ENCODE data around the gene PRKRA.
"Not testable (repeated sequence)": the region's sequence is repeated elsewhere in the genome, so short reads cannot be mapped to it uniquely, and the experiment has no call there.

PRKRA gene

DNA sequence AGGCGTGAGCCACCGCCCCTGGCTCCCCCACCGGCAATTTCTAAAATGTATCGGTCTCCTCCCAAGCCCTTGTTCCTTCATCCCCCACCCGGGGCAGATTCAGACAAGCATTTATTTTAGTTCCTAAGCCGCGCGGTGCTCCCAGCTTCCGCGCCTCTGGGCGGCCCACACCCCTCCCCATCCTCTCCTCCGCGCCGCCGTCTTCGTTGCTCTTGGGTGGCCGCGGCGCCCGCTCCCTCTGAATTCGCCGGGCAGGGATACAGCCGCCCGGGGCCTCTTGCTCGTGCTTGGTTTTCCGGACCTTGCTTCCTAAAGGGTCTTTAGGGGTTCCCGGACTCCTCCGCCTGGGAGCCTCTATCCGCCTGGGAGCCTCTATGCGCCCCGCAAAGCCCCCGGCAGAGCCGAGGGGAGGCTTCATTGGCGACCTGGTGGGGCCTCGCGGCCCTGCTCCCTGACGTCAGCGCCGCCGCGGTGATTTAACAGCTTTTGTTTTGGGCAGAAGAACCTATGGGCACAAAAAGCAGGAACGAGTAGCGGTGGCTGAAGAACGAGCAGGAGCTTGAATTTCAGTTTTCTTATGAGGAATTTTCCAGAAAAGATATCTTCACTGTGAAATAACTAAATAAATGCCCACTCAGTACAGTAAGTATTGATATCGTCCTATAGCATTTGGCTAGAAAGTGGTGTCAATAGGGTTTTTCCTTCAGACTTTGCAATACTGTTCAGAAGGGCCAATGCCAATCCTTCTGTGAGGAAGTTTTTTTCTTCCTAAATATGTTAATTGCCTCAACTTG lies 37.3 kb downstream of the PRKRA start:
- no peaks in the 10 kb centered on the region for H3K36me3 ChIP-seq (ENCODE audit: control insufficient read depth, low read length)
- H3K27me3 ChIP-seq (ENCODE audit: control insufficient read depth, low read length), result no peaks in the 10 kb centered on the region
- H3K27ac ChIP-seq (ENCODE audit: low read depth, low read length), result peak overlapping the region; percentile 7; the same call in 1 of the 2 replicates
- H3F3A ChIP-seq (ENCODE audit: control insufficient read depth, insufficient read depth), result no peaks in the 10 kb centered on the region
- H3K4me3 ChIP-seq (ENCODE audit: low read length), result peak overlapping the region; percentile 77
- no peaks in the 10 kb centered on the region for H4K20me1 ChIP-seq (ENCODE audit: control insufficient read depth, insufficient read depth, low read depth, low read length)
- peaks cover 15% of the 10 kb centered on the region for H3K4me1 ChIP-seq (ENCODE audit: control insufficient read depth, low read length)
- peak overlapping the region; percentile 73 for H3K4me2 ChIP-seq (ENCODE audit: low read length)
- H3K9me2 ChIP-seq (replicated peaks; ENCODE audit: control insufficient read depth, low read length), result no peaks in the 10 kb centered on the region
- TF ChIP-seq, protein P1, sequence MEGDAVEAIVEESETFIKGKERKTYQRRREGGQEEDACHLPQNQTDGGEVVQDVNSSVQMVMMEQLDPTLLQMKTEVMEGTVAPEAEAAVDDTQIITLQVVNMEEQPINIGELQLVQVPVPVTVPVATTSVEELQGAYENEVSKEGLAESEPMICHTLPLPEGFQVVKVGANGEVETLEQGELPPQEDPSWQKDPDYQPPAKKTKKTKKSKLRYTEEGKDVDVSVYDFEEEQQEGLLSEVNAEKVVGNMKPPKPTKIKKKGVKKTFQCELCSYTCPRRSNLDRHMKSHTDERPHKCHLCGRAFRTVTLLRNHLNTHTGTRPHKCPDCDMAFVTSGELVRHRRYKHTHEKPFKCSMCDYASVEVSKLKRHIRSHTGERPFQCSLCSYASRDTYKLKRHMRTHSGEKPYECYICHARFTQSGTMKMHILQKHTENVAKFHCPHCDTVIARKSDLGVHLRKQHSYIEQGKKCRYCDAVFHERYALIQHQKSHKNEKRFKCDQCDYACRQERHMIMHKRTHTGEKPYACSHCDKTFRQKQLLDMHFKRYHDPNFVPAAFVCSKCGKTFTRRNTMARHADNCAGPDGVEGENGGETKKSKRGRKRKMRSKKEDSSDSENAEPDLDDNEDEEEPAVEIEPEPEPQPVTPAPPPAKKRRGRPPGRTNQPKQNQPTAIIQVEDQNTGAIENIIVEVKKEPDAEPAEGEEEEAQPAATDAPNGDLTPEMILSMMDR (IDR thresholded peaks at IDR 0.05; ENCODE audit: low read depth, low read length, poor library complexity, severe bottlenecking), result no peak
- TF ChIP-seq EZH2phosphoT487 (IDR thresholded peaks at IDR 0.05; ENCODE audit: borderline replicate concordance, low read length), result no peak
- no peaks in the 10 kb centered on the region for H3K9me3 ChIP-seq (ENCODE audit: control insufficient read depth, insufficient read depth, low read length)
- peaks cover 5% of the 10 kb centered on the region for H3K79me2 ChIP-seq (ENCODE audit: control insufficient read depth, low read length)

DNA sequence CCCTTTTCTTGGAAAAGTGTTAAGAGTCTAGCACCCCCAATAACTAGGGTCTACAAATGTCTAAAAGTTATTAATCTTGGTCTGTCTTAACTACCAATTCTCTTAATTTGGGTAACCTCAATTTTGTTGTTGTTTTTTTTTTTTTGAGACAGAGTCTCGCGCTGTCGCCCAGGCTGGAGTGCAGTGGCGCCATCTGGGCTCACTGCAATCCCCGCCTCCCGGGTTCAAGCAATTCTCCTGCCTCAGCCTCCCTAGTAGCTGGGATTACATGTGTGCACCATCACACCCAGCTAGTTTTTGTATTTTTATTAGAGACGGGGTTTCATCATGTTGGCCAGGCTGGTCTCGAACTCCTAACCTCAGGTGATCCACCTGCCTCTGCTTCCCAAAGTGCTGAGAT lies 38.5 kb downstream of the PRKRA start:
- H3K9me2 ChIP-seq (replicated peaks; ENCODE audit: control insufficient read depth, low read length); H3F3A ChIP-seq (ENCODE audit: control insufficient read depth, insufficient read depth); H3K4me2 ChIP-seq (ENCODE audit: low read length); H3K27me3 ChIP-seq (ENCODE audit: control insufficient read depth, low read length); H3K27ac ChIP-seq (ENCODE audit: low read depth, low read length); H3K79me2 ChIP-seq (ENCODE audit: control insufficient read depth, low read length); H4K20me1 ChIP-seq (ENCODE audit: control insufficient read depth, insufficient read depth, low read depth, low read length); H3K36me3 ChIP-seq (ENCODE audit: control insufficient read depth, low read length); H3K9me3 ChIP-seq (ENCODE audit: control insufficient read depth, insufficient read depth, low read length); H3K4me3 ChIP-seq (ENCODE audit: low read length): not testable (repeated sequence)
- peaks cover 15% of the 10 kb centered on the region for H3K4me1 ChIP-seq (ENCODE audit: control insufficient read depth, low read length)

DNA sequence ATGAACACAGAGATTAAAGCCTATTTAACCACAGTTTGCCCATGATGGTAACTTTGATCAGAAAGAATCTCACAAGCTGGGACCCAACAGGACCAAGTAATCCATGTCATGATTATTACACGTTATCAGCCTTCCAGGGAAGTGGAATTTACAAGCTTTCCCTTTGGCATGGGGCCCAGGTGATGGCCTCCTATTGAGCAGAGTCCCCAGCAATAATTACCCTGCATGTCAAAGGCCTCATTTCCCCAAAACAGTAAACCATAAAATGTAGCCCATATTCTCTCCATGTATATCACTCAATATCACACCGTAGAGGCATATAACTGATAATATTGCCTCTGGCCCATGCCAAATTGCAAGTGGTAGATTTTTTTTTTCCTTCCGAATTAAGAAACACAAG lies 38.9 kb downstream of the PRKRA start:
- Histone ChIP-seq H3K4me3 (ENCODE audit: low read length) (no peak overlapping the region), H3F3A (ENCODE audit: control insufficient read depth, insufficient read depth) (no peaks in the 10 kb centered on the region), H3K79me2 (ENCODE audit: control insufficient read depth, low read length) (peaks cover 5% of the 10 kb centered on the region), H3K9me3 (ENCODE audit: control insufficient read depth, insufficient read depth, low read length) (no peaks in the 10 kb centered on the region), H4K20me1 (ENCODE audit: control insufficient read depth, insufficient read depth, low read depth, low read length) (no peaks in the 10 kb centered on the region), H3K4me1 (ENCODE audit: control insufficient read depth, low read length) (peaks cover 15% of the 10 kb centered on the region), H3K27me3 (ENCODE audit: control insufficient read depth, low read length) (no peaks in the 10 kb centered on the region), H3K9me2 (replicated peaks; ENCODE audit: control insufficient read depth, low read length) (no peaks in the 10 kb centered on the region), H3K36me3 (ENCODE audit: control insufficient read depth, low read length) (no peaks in the 10 kb centered on the region), H3K4me2 (ENCODE audit: low read length) (no peak overlapping the region), H3K27ac (ENCODE audit: low read depth, low read length) (no peak overlapping the region)
- TF ChIP-seq, protein P1 (IDR thresholded peaks at IDR 0.05; ENCODE audit: low read depth, low read length, poor library complexity, severe bottlenecking), result no peak
- TF ChIP-seq EZH2phosphoT487 (IDR thresholded peaks at IDR 0.05; ENCODE audit: borderline replicate concordance, low read length), result no peak

DNA sequence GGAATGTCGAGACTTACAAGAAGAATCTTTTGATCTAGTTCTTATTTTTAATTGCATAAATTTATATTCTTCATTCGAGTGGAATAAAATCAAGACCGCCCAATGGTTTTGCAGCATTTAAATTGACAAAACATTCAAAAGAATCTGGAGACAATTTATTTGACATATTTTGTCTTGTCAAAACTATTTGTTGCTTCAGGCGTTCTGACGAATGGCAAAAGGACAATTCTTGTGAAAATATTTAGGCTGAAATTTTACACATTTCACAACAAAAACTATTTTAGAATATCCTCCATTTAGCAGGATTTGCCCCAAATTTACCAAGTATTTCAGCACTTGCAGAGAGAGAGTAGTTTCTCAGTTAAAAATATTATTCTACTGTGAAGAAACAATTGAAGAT lies 41.7 kb downstream of the PRKRA start:
- Histone ChIP-seq H3K4me3 (ENCODE audit: low read length) (no peak overlapping the region), H3K4me1 (ENCODE audit: control insufficient read depth, low read length) (peaks cover 5% of the 10 kb centered on the region; the same call in 1 of the 2 replicates), H3K27me3 (ENCODE audit: control insufficient read depth, low read length) (no peaks in the 10 kb centered on the region)

More for the DNA sequence above, 41.7 kb downstream of the PRKRA start:
- H3K9me2 ChIP-seq (replicated peaks; ENCODE audit: control insufficient read depth, low read length), result no peaks in the 10 kb centered on the region
- H3K79me2 ChIP-seq (ENCODE audit: control insufficient read depth, low read length), result no peaks in the 10 kb centered on the region
- no peak for TF ChIP-seq EZH2phosphoT487 (IDR thresholded peaks at IDR 0.05; ENCODE audit: borderline replicate concordance, low read length)
- TF ChIP-seq, protein P1 (IDR thresholded peaks at IDR 0.05; ENCODE audit: low read depth, low read length, poor library complexity, severe bottlenecking), result no peak
- no peaks in the 10 kb centered on the region for H3F3A ChIP-seq (ENCODE audit: control insufficient read depth, insufficient read depth)
- H3K4me2 ChIP-seq (ENCODE audit: low read length), result no peak overlapping the region
- H3K27ac ChIP-seq (ENCODE audit: low read depth, low read length), result no peak overlapping the region
- H3K9me3 ChIP-seq (ENCODE audit: control insufficient read depth, insufficient read depth, low read length), result no peaks in the 10 kb centered on the region
- no peaks in the 10 kb centered on the region for H3K36me3 ChIP-seq (ENCODE audit: control insufficient read depth, low read length)
- H4K20me1 ChIP-seq (ENCODE audit: control insufficient read depth, insufficient read depth, low read depth, low read length), result no peaks in the 10 kb centered on the region
